HepG2 (cell line): Measurements from ENCODE around the gene PARD3. TPM values are rescaled to one million over a fixed set of nuclear protein-coding genes. Genes with fewer than 3 reads are reported as not detected.

Experiments used
- ATAC-seq: fragments of 200-7000 bp; cut with Tn5 transposase; 3 replicates; pipeline ENCODE4 v1.9.1; 2020; ENCODE audit warnings: mild to moderate bottlenecking, moderate library complexity
- BruUV-seq: library from RNA; stranded (reverse); fragments of 400-500 nt; replicated peaks from 2 replicates; lab custom pipeline; 2021; lab: Mats Ljungman, UMichigan
- CTCF ChIA-PET: fragments of 300-600 bp; formaldehyde crosslinking; extraction: SDS; loops from one replicate; lab custom pipeline; 2021; ENCODE audit warnings: low total read pairs, inconsistent platforms, low intra/inter-chr PET ratio; lab: Yijun Ruan, JAX
- POLR2A ChIA-PET: fragments of 350-600 bp; sonication (Branson Sonifier 250); formaldehyde crosslinking; loops from one replicate; lab custom pipeline; 2020; ENCODE audit warnings: antibody characterized with exemption, inconsistent platforms; lab: Yijun Ruan, JAX
- DNase-seq: peaks from one replicate; pipeline ENCODE4 v3.0.0-alpha.2; 2015; ENCODE audit warnings: low spot score
- FAIRE-seq: peaks from 3 replicates; lab custom pipeline; 2011; peaks lifted over from hg19 to GRCh38; lab: Jason Lieb, UNC
- H2AFZ ChIP-seq: one replicate; pipeline ENCODE4 v1.6.1; 2011; ENCODE audit warnings: low read length, inconsistent platforms
- H3K27ac ChIP-seq: fragments of 300-600 bp; 3 replicates; pipeline ENCODE4 v1.8.0; 2011; ENCODE audit warnings: mixed run types, mild to moderate bottlenecking, mixed read lengths, low read length, inconsistent platforms; ENCODE audit not compliant: insufficient read depth; ENCODE audit errors: extremely low read length
- H3K27me3 ChIP-seq, 2 experiments: fragments of 200-600 bp in 1 of 2; 2 replicates in 1 of 2; 3 replicates in 1 of 2; pipeline versions ENCODE4 v1.6.0 to v1.8.0; 2011; ENCODE audit warnings: low read length in 2 of 2, mild to moderate bottlenecking in 2 of 2, moderate library complexity in 2 of 2, inconsistent platforms in 1 of 2; ENCODE audit not compliant: insufficient read depth in 2 of 2, control insufficient read depth in 1 of 2
- H3K36me3 ChIP-seq, 2 experiments: fragments of 200-600 bp in 1 of 2; replicated peaks in 1 of 2; 2 replicates in 1 of 2; 3 replicates in 1 of 2; pipeline versions ENCODE4 v1.5.1 to v1.8.0; 2011; ENCODE audit warnings: low read length in 2 of 2, inconsistent platforms in 1 of 2; ENCODE audit not compliant: insufficient read depth in 2 of 2, control insufficient read depth in 1 of 2
- H3K4me1 ChIP-seq: 2 replicates; pipeline ENCODE4 v1.5.1; 2012; ENCODE audit warnings: low read length, inconsistent platforms; ENCODE audit not compliant: insufficient read depth
- H3K4me2 ChIP-seq: 2 replicates; pipeline ENCODE4 v1.6.0; 2011; ENCODE audit warnings: low read depth, low read length, inconsistent platforms
- H3K4me3 ChIP-seq, 3 experiments: fragments of 200-600 bp in 1 of 3; sonication (generic), shearing (Covaris generic) in 1 of 3; replicated peaks in 1 of 3; 2 replicates each; pipeline ENCODE4 v1.5.1; 2011 to 2016; ENCODE audit warnings: low read length in 3 of 3, inconsistent platforms in 2 of 3, low read depth in 2 of 3, mild to moderate bottlenecking in 2 of 3, control low read depth in 1 of 3, mixed read lengths in 1 of 3; ENCODE audit not compliant: insufficient read depth in 1 of 3
- H3K79me2 ChIP-seq: one replicate; pipeline ENCODE4 v1.6.1; 2011; ENCODE audit warnings: low read length, inconsistent platforms; ENCODE audit not compliant: insufficient read depth
- H3K9ac ChIP-seq: 2 replicates; pipeline ENCODE4 v1.6.0; 2011; ENCODE audit warnings: mild to moderate bottlenecking, low read depth, low read length, inconsistent platforms; ENCODE audit not compliant: insufficient read depth
- H3K9me3 ChIP-seq: 2 replicates; pipeline ENCODE4 v1.5.1; 2012; ENCODE audit warnings: mild to moderate bottlenecking, low read length
- H4K20me1 ChIP-seq: 2 replicates; pipeline ENCODE4 v1.6.0; 2011; ENCODE audit warnings: inconsistent platforms, mild to moderate bottlenecking, low read length, moderate library complexity; ENCODE audit not compliant: insufficient read depth
- E2F2 ChIP-seq: sonication (generic); formaldehyde crosslinking; IDR thresholded peaks from 2 replicates; pipeline ENCODE4 v1.4.0; 2020; ENCODE audit warnings: missing genetic modification reagents, borderline replicate concordance
- SP140L ChIP-seq: sonication (generic); formaldehyde crosslinking; IDR thresholded peaks from 2 replicates; pipeline ENCODE4 v1.4.0; 2020; ENCODE audit warnings: missing genetic modification reagents, borderline replicate concordance
- ZHX1 ChIP-seq: sonication (generic); formaldehyde crosslinking; IDR thresholded peaks from 2 replicates; pipeline ENCODE4 v1.8.1; 2022; ENCODE audit warnings: low read depth, mild to moderate bottlenecking, missing genetic modification reagents
- ZNF362 ChIP-seq: sonication (generic); formaldehyde crosslinking; IDR thresholded peaks from 2 replicates; pipeline ENCODE4 v1.4.0; 2020; ENCODE audit warnings: missing genetic modification reagents, mild to moderate bottlenecking, borderline replicate concordance
- ZNF720 ChIP-seq: sonication (generic); formaldehyde crosslinking; IDR thresholded peaks from 2 replicates; pipeline ENCODE4 v1.4.0; 2020; ENCODE audit warnings: missing genetic modification reagents
- ZNF768 ChIP-seq: sonication (generic); formaldehyde crosslinking; IDR thresholded peaks from 2 replicates; pipeline ENCODE4 v1.4.0; 2020; ENCODE audit warnings: missing genetic modification reagents
- ZSCAN9 ChIP-seq: IDR thresholded peaks from 2 replicates; pipeline ENCODE4 v1.6.1; 2016; ENCODE audit warnings: borderline replicate concordance
- WGBS: methylation state at CpG from one replicate; pipeline ENCODE4 v1.1.6; 2017; ENCODE audit warnings: low lambda C conversion rate; 5-methylcytosine and 5-hydroxymethylcytosine counted together
- in situ Hi-C: cut with HindIII; loops from 2 replicates; pipeline ENCODE4 v1.10.0; 2017; ENCODE audit warnings: low pct_unique_long_range_greater_than_20kb; ENCODE audit not compliant: extremely low pct_ligation_motif_present
- intact Hi-C: fragments of 100-400 bp; cut with micrococcal nuclease; formaldehyde crosslinking; loops from one replicate; pipeline ENCODE4 v1.10.0; 2022; ENCODE audit not compliant: unreplicated experiment
- polyA plus RNA-seq, 8 experiments: library from polyadenylated mRNA; depleted of rRNA in 3 of 8; stranded (reverse) in 7 of 8; unstranded in 1 of 8; fragments of >200 nt; fragmentation: Illumina TruSeq in 4 of 8; extraction: Trizol in 4 of 8; gene quantifications; 2 replicates each; pipeline versions ENCODE4 v1.2.1 to v1.2.3, GENCODE V29; 2011 to 2016; ENCODE audit warnings: low read depth in 4 of 8, missing spikeins in 1 of 8, mixed read lengths in 1 of 8; ENCODE audit not compliant: insufficient read depth in 1 of 8
- total RNA-seq, 5 experiments: library from RNA; depleted of rRNA; stranded (reverse); fragments of >200 nt; fragmentation: Illumina TruSeq; extraction: Trizol; gene quantifications; 2 replicates each; pipeline ENCODE4 v1.2.3, GENCODE V29; 2016; ENCODE audit warnings: low read depth in 1 of 5

PARD3 gene
- total and polyA plus RNA-seq, 2 of the 13 experiments (the other 11 are each of a cell fraction or from before 2014, with no cell fraction given) = 40.9 to 60.0 TPM

GRCh38 chr10:34106356-34106885, 708.7 kb downstream of the PARD3 start:
- no peaks in the 10 kb centered on the region for H4K20me1 ChIP-seq
- peaks cover 18% of the 10 kb centered on the region for H3K4me1 ChIP-seq
- no peaks in the 10 kb centered on the region for H3K9me3 ChIP-seq
- 93% methylated on average over 7 of the region's 7 CpGs for WGBS
- H3K27ac ChIP-seq = no peak overlapping the region
- H3K4me3 ChIP-seq = no peak overlapping the region
- H3K4me2 ChIP-seq = no peak overlapping the region
- H2AFZ ChIP-seq = no peak overlapping the region
- DNase-seq (no peak), FAIRE-seq (no peak), ATAC-seq (no peak)
- TF ChIP-seq SP140L = no peak
- no peak for TF ChIP-seq ZNF720 (CRISPR knock-in tag)
- no peak for TF ChIP-seq E2F2 (CRISPR knock-in tag)
- no peak for TF ChIP-seq ZNF768 (CRISPR knock-in tag)
- TF ChIP-seq ZNF362 (CRISPR knock-in tag) = no peak
- no peak for TF ChIP-seq ZSCAN9 (CRISPR knock-in tag)
- TF ChIP-seq ZHX1 (CRISPR knock-in tag) = no peak
- intact Hi-C loops (no loop called here), in situ Hi-C loops (no loop called here)
- no TSS peak for BruUV-seq
- no peaks in the 10 kb centered on the region for H3K36me3 ChIP-seq
- H3K9ac ChIP-seq = no peak overlapping the region
- ChIA-PET POLR2A (no interaction called here), CTCF (no interaction called here)
- H3K27me3 ChIP-seq = no peaks in the 10 kb centered on the region
- H3K79me2 ChIP-seq = no peaks in the 10 kb centered on the region
